Daoy (cell line): ENCODE results near the gene SETD6. TPM values are rescaled to one million over a fixed set of nuclear protein-coding genes. Genes with fewer than 3 reads are reported as not detected.
A peak's percentile ranks its signal among the peaks of the same experiment; 100 is the strongest.
"Not testable (repeated sequence)": the region's sequence is repeated elsewhere in the genome, so short reads cannot be mapped to it uniquely, and the experiment has no call there.

Source experiments
- DNase-seq: peaks from one replicate; pipeline ENCODE4 v3.0.0-alpha.2; 2015; ENCODE audit warnings: low read depth
- total RNA-seq: library from RNA; depleted of rRNA; stranded (reverse); fragments of >200 nt; shearing (Covaris generic); gene quantifications from 2 replicates; pipeline ENCODE4 v1.2.3, GENCODE V29; 2014; rRNA removed

The SETD6 gene, protein sequence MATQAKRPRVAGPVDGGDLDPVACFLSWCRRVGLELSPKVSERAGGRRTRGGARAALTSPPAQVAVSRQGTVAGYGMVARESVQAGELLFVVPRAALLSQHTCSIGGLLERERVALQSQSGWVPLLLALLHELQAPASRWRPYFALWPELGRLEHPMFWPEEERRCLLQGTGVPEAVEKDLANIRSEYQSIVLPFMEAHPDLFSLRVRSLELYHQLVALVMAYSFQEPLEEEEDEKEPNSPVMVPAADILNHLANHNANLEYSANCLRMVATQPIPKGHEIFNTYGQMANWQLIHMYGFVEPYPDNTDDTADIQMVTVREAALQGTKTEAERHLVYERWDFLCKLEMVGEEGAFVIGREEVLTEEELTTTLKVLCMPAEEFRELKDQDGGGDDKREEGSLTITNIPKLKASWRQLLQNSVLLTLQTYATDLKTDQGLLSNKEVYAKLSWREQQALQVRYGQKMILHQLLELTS
- total RNA-seq = 27.8 and 35.1 TPM in 2 replicates

DNA sequence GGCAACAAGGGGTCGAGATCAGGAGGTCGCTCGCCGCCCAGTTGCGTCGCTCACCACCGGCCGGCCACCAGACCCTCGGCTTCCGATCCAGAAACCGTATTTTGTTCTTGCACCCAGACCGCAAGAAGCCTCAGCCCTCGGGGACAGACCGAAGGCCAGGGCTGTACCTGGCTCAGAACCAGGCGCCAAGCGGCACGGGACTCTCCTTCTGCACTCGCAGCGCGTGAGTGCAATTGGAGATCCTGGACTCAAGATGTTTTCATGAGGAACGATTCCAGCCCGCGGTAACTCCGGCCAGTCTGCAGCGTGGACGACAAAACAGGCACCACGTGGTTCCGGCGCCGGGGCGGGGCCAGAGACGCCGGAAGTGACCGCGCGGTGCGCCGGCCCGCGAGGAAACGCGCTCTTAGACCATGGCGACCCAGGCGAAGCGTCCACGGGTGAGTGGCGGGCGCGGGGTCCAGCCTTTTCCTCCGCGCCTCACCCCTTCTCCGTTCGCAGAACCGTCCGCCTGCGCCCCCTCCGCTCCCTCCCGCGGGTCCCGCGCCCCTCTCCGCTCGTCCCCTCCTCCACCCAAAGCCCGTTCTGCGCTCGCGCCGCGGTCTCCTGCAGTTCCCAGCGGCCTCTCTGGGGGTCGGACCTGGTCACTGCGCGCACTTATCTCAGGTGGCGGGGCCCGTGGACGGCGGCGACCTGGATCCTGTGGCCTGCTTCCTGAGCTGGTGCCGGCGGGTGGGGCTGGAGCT lies at the start of gene SETD6:
SETD6 (plus strand) TSS at position 393 of the 746 bp plus-strand sequence; CDS start at position 414, 21 bp downstream.
- peak; percentile 89 for DNase-seq

DNA sequence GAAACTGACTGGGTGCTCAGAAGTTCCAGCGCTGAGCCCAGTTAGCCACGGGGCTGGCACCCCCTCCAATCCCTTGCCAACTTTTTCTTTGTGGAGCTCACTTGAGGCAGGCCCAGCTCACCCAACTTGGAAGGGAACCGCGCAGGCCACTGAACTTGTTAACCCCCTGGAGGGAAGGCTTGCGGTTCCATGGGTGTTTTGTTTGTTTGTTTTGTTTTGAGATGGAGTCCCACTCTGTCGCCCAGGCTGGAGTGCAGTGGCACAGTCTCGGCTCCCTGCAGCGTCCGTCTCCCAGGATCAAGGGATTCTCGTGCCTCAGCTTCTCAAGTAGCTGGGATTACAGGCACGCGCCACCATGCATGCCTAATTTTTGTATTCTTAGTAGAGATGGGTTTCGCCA lies 49.5 kb upstream of the SETD6 start:
- DNase-seq = no peak

DNA sequence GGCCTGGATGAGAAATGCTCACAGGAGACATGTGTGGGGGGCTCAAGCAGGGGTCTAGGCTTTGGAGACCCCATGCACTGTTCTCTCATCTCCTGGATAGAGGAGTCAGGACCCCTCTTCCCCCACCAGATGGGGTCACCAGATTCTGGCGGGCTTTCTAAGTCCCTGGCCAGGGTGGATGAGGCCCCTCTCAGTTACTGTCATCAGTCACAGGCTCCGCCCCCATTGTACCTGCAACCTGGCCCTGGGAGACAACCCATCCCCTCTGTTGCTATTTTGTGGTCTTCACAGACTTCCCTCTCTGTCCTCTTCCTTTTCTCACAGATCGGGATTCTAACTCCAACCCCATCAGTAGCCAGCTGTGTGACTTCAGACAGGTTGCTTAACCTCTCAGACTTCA lies 48.9 kb upstream of the SETD6 start:
- no peak for DNase-seq

DNA sequence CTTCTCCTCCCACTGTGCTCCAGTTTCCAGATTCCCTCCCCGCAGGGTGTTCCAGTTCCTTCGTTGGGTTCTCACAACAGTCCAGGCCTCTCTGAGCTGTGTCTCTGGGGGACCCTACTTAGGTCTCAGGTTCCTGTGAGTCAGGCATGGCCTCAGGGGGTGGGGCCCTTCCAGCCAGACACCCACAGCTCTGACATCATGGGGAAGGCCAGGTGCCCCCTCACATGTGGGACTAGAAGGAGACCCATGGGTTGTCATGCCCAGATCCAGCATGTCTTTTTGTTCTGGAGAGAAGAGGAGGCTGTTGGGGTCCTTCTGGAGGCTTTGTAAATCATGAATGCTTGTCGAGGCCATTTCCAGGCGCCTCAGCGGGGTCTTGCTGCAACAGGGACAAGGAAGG lies 47.4 kb upstream of the SETD6 start:
- peak; percentile 48 for DNase-seq

DNA sequence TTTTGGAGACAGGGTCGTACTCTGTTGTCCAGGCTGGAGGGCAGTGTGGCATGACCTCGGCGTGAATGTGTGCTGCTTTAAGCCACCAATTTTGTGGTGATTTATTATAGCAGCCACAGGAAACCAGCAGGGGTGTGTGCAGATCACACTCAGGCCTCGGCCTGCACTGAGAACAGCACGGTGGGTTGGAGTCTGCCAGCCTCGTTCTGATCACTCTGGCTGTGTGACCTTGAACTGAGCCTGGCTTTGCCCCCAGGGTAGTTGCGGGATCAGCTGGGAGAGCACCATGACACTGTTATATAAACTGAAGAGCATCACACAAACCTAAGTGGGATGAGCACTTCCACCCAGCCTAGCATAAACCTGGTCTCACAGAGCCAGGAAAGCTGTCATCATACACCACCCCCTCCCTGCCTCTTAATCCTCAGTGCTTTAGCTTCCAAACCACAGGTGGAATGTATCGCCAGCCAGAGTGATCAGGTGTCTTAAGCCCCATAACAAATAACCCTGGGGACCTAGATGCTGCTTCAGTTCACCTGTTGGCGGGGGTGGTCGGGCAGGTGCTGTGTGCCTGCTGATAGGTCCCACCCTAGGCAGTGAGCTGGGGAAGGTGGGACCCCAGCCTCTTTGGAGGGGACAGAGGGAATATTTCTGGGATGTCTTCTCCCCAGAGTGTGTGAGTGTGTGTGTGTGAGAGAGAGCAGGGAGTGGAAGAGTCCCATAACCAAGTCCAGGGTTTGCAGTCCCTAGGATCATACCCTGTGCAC lies 43.9 kb upstream of the SETD6 start:
- no peak for DNase-seq

DNA sequence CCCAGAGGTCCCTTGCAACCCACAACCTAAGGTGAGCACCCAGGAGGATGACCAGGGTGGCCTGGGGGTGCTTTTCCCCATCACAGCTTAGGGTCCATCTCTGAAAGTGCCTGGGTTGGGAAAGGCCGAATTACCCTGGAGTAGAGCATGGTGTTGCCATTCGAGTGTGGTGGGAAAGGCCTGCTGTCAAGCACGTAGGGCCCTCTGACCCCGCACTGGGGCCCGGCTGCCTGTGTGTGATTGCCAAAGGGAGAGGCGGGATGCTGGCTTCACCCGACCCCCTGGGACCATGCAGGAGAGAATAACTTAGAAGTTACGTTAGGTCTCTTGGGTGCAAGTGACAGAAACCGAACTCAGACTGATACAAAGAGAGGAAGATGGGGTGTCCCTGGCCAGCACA lies 43.1 kb upstream of the SETD6 start:
- DNase-seq = no peak

DNA sequence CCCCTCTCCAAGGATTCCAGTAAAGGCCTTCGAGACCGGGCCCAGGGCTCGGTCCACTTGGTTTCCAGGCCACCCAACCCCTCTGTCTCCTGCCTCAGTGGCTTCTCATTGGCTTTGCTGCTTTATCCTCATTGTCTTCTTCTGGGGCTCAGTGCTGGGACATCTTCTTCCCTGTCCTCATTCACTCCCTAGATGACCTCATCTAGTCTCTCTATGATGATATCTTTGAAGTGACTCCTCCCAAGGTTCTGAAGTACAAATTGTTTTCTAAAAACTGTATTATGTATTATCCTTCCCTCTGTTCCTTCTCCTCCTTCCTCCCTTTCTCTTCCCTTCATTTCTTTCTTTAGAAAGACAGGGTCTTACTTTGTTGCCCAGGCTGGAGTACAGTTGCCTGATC lies 42.5 kb upstream of the SETD6 start:
- DNase-seq = no peak

DNA sequence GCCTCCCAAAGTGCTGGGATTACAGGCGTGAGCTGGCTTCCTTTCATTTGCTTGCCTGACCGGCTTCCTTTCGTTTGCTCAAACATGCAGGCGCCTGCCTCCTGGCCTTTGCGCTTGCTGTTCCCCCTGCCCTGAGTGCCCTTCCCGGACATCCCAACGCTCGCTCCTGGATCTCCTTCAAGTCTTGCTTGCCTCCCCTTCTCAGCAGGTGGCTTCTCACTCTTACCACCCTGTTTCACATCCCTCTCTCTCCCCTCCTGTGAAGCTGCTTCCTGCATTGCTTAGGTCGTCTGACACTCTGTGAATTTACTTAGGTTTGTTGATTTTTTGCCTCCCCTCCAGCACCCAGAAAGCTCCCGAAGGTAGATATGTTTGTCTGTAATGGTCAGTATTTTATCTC lies 41.0 kb upstream of the SETD6 start:
- no peak for DNase-seq

DNA sequence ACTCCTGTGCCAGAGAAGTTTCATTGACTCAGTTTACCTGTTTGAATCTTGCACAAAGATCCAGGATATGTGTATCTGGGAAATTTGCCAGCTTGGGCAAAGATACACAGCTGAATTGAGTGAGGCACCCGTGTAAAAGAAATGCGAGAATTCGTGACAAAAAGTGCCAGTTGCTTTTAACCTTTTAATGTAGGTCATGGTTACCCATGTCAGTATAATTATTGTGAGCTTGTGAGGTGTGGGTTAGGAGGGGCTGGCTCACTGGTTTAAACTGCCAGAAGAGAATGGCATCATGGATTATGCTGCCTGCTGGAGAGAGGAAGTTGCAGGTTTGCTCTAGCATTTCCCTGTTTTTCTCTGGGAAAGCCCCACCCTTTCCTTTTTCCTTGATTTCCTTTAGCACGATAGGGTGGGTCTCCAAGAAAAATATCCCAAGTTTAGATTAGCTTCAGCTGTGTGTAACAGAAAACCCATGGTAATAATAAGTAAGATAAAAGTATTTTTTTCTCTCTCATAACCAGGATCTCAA lies 40.2 kb upstream of the SETD6 start:
- DNase-seq = no peak

DNA sequence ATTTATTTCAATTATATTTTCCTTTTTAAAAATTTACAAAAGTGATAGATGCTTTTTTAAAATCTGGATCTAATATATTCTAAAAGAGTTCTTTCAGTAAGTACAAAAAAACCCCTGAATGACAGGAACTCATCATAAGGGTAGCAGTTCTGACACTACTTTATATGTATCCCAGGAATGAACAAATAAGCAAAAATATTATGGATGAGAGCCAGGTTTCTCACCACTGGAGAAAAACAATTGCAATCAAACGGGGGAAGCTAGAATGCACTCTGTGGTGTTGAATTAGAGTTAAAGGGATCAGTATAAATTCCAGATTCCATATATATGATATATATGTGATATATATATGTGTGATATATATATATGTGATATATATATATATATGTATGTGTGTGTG lies 38.5 kb upstream of the SETD6 start:
- no peak for DNase-seq

DNA sequence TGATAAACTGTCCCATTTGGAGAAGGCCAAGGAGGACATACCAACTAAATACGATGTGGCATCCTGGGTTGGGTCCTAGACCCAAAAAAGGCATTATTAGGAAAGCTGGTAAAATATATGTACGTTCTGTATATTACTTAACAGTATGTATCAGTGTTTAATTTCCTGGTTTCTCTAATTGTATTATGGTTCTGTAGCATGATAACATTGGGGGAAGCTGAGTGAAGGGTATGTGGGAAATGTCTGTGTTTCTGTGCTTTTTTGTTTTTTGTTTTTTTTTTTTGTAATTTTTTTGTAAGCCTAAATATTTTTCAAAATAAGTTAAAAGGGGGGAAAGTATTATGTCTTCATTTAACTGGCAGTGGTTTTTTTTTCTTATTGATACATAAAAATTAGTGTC lies 36.9 kb upstream of the SETD6 start:
- no peak for DNase-seq

DNA sequence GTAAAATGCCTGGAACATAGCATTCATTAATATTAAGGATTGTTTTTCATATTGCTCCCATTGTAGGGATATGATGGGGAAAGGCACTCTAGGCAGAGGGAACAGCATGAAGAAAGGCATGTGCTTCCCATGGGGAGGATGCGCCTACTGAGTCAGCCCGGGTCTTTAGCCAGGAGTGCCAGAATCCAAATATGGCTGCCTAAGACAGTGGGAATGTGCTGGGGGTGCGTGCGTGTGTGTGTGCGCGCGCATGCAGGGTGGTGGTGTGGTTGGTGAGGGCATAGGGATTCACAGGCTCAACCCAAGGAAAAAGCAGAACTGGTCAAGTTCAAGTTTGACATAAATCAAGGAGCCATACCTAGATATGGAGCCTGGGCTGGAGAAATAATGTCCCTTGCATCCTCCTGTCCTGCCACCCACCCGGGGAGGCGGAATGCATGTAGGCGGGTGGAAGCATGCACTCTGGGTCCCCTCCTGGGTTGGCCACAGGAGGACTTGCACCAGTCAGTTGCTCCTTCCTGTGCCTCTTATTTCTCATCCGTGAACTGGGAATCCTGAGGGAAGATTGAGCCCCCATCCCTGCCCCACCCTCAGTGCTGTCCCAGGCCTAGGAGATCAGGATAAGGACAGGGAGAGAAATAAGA lies 34.0 kb upstream of the SETD6 start:
- DNase-seq = no peak

DNA sequence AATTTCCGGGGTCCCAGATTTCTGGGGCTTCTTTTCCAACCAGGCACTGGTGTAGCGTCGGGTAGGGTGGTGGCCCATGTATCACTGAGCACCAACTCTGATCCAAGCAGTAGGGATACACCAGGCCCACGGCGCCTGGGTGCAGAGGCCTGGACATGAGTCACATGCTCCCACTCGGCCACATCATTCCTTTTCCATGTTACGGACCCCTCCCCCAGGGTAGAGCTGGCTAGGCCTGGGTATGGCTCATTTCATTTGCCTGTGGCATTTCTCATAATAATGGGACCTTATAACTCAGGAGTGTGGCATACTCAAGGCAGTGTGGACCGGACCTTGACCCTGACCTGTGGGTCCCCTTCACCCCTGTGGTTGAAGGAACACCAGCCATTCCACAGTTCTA lies 33.4 kb upstream of the SETD6 start:
- DNase-seq = peak; percentile 53

DNA sequence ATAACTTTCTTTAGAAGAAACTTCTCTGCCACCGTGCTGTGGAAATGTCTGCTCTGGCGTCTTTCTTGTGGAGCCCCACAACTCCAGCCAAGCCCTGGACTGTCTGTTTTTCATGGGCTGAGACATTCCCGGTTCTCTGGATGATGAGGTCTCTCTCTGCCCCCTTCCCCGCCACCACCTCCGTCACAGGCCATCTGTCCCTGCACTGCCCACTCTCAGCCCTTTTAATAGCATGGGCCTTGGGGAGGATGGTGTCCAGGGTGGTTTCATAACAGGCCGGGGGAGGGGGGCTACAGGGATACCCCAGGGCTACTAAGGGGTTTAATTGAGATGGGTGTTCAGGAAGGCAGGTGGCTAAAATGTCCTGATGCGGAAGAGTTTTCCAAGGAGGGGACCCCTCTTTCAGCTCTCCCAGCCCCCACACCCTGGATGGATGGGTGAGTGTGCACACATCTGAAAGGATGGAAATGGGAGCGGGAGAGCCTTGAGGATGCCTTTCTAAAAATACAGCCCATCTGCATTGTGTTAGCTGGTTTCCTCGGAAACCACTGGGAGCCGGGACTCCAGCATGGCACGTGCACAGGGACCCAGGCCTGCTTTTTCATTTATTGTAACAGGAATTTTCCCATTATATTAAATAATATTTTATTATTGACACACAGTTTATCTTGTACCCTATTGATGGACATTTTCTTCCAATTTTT lies 30.0 kb upstream of the SETD6 start:
- DNase-seq = no peak

DNA sequence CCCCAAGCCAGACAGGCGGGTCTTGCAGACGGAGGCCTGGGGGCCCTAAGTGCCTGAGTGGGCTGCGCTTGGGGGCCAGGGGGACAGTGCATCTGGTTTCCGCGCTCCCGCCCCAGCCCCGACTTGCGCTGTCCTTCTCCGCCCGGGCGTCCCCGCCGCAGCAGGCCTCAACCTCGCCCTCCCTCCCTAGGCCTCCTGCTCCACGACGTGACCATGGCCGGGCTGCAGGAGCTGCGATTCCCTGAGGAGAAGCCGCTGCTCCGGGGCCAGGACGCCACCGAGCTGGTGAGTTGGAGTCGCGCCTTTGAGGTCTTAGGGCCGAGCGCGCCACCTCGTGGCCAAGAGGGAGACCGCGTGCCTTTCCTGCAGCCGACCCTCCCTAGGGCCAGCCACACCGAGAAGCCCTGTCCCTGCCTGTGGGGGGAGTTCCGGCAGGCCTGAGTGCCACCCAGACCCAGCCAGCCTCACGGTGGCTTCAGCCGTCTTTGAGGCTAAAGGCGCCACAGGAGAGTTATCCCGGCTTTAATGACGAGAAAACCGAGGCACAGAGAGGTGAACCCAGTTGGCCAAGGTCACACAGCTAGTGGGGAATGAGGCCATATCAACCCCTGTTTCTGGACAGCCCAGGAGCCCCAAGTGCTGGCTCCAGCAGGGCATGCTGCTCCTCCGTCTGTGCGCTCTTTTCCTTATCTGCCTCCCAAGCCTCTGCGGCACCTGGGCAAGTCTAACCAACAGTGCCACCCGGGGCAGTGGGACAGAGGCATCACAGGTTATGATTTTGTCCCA lies 27.6 kb upstream of the SETD6 start:
- peak; percentile 84 for DNase-seq

DNA sequence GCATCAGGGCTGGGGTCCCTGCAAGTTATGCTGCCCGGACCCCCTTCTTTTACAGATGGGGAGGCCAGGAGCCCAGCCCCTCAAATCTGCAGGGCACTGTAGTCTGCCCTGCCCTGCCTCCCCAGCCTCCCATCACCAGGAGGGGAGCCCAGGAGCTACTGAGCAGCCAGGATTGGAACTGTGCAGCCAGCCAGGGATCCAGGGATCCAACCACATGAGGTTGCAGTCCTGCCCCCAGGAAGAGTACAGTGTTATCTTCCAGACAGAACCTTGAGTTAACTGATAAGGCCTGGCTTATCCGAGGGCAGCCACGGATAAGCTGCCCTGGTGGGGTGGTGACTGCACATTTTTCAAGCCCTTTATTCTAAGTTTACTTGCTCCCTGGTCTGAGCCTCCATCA lies 26.8 kb upstream of the SETD6 start:
- no peak for DNase-seq

DNA sequence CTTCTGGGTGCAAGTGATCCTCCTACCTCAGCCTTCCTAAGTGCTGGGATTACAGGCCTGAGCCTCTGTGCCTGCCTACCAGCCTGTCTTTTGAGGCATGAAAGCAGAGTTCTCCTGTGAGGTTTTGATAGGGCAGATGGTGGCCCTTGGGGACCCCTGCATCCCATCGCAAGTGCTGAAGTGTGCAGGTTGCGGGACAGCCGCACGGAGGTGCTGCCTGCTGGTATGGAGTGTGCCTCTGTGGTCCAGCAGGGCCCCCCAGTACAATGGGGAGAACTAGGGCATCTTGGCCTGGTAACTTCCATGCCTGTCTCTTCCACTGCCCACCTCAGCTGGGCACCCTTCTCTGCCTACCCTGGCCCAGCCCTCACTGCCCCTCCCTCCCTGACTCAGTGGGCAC lies 25.3 kb upstream of the SETD6 start:
- DNase-seq = no peak

DNA sequence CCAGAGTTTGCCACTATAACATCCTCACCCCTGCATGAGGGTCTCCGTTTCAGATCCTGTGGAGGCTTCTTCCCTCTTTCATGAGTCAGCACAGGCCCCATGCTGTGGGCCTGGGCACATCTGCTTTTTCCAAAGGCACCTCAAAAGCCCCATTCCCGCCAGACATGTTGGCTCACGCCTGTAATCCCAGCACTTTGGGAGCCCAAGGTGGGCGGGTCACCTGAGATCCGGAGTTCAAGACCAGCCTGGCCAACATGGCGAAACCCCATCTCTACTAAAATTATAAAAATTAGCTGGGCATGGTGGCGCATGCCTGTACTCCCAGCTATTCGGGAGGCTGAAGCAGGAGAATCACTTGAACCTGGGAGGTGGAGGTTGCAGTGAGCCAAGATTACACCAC lies 24.8 kb upstream of the SETD6 start:
- DNase-seq = not testable (repeated sequence)

DNA sequence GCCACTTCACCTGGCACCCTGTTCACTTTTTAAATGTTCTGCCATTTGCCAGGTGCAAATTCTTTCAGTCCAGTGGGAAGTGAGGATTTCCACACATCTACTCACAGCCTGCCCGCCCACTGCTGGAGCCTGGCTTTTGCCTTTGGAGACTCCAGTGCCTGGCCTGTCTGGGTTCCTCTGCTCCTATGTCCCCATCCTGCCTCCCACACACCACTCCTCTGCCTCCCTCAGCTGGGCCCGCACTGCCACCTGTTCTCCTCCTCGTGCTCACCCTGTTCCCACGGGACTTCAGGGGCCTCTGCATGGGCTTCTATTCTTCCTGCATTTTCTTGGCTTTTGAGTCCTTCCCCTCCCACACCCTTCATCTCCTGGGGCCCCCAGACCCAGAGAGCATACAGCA lies 23.3 kb upstream of the SETD6 start:
- no peak for DNase-seq

DNA sequence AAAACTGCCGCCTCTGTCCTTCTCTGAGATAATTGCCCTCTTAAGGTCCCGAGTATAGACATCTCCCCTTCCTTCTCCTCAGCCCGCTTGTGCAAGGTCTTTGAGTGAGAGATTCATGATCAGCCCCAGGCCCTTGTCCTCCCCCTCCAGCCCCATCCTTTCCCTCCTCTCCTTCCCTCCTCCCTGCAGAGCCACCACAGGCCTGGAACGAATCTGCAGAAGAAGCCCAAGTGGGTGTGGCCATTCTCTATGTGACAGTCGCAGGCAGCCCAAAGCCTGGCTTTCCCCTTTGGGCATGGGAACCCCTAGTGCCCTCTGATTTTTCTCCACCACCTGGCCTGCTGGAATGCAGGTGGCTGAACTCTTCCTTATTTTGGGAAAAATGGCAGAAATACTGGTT lies 22.6 kb upstream of the SETD6 start:
- no peak for DNase-seq
